Caco-2 (cell line): ENCODE data around the gene SDS. TPM values are rescaled to one million over a fixed set of nuclear protein-coding genes. Genes with fewer than 3 reads are reported as not detected.

Source experiments
- BruUV-seq: library from RNA; stranded (reverse); fragments of 400-500 nt; replicated peaks from 2 replicates; lab custom pipeline; 2021; lab: Mats Ljungman, UMichigan
- CTCF ChIA-PET: fragments of 300-600 bp; sonication (Branson Sonifier 250); formaldehyde crosslinking; loops from one replicate; lab custom pipeline; 2022; ENCODE audit warnings: antibody characterized with exemption; lab: Charles Lee
- POLR2A ChIA-PET: fragments of 300-600 bp; sonication (Branson Sonifier 250); formaldehyde crosslinking; loops from one replicate; lab custom pipeline; 2022; ENCODE audit warnings: antibody characterized with exemption; lab: Charles Lee
- DNase-seq, 2 experiments: peaks; one replicate each; pipeline versions ENCODE4 v3.0.0 to v3.0.0-alpha.2; 2020 to 2022
- H3K27me3 ChIP-seq: replicated peaks from 2 replicates; pipeline ENCODE4 v1.6.0; 2011; ENCODE audit warnings: low read length; ENCODE audit not compliant: control insufficient read depth, insufficient read depth
- H3K36me3 ChIP-seq: 2 replicates; pipeline ENCODE4 v1.5.1; 2011; ENCODE audit warnings: low read length; ENCODE audit not compliant: control insufficient read depth, insufficient read depth
- H3K4me1 ChIP-seq: fragments of 250-450 bp; sonication (Bioruptor Pico); 2 replicates; pipeline ENCODE4 v1.5.1; 2020; ENCODE audit warnings: mild to moderate bottlenecking
- H3K4me3 ChIP-seq: 2 replicates; pipeline ENCODE4 v1.5.1; 2011; ENCODE audit warnings: low read depth, mild to moderate bottlenecking, control low read depth, low read length
- H3K9me3 ChIP-seq: fragments of 250-450 bp; sonication (Bioruptor Pico); 2 replicates; pipeline ENCODE4 v1.5.1; 2020; ENCODE audit warnings: mild to moderate bottlenecking, moderate library complexity
- H3K27ac Mint-ChIP-seq: one replicate; pipeline ENCODE4 v1.8.0; 2022; ENCODE audit warnings: mixed read lengths; ENCODE audit not compliant: unreplicated experiment
- H3K27me3 Mint-ChIP-seq: one replicate; pipeline ENCODE4 v1.8.0; 2022; ENCODE audit warnings: mixed read lengths; ENCODE audit not compliant: insufficient read depth, unreplicated experiment
- H3K36me3 Mint-ChIP-seq: one replicate; pipeline ENCODE4 v1.8.0; 2022; ENCODE audit warnings: mild to moderate bottlenecking, mixed read lengths; ENCODE audit not compliant: insufficient read depth, unreplicated experiment
- H3K4me1 Mint-ChIP-seq: one replicate; pipeline ENCODE4 v1.8.0; 2022; ENCODE audit warnings: low read depth, mixed read lengths; ENCODE audit not compliant: unreplicated experiment
- H3K4me3 Mint-ChIP-seq: one replicate; pipeline ENCODE4 v1.8.0; 2022; ENCODE audit warnings: mild to moderate bottlenecking, moderate library complexity, mixed read lengths; ENCODE audit not compliant: unreplicated experiment
- H3K9me3 Mint-ChIP-seq: one replicate; pipeline ENCODE4 v1.8.0; 2022; ENCODE audit warnings: mixed read lengths; ENCODE audit not compliant: unreplicated experiment
- intact Hi-C: fragments of 100-400 bp; cut with micrococcal nuclease; formaldehyde crosslinking; loops from one replicate; pipeline ENCODE4 v1.10.0; 2022; ENCODE audit not compliant: unreplicated experiment
- total RNA-seq: library from RNA; stranded (reverse); gene quantifications from 2 replicates; pipeline ENCODE4 v1.2.3, GENCODE V29; 2022
- TF ChIP-seq, protein P1 (sequence below), 2 experiments: fragments of 200-600 bp in 1 of 2; IDR thresholded peaks; 1 replicate in 1 of 2; 2 replicates in 1 of 2; pipeline versions ENCODE4 v1.5.1 to v1.8.0; 2011 to 2022; ENCODE audit warnings: antibody characterized with exemption in 1 of 2, control low read depth in 1 of 2, inconsistent platforms in 1 of 2, low read depth in 1 of 2, low read length in 1 of 2, mild to moderate bottlenecking in 1 of 2, moderate library complexity in 1 of 2; ENCODE audit not compliant: insufficient read depth in 1 of 2, severe bottlenecking in 1 of 2, unreplicated experiment in 1 of 2

Gene SDS
- total RNA-seq, 1 experiment from 2014 or later, result not detected

DNA sequence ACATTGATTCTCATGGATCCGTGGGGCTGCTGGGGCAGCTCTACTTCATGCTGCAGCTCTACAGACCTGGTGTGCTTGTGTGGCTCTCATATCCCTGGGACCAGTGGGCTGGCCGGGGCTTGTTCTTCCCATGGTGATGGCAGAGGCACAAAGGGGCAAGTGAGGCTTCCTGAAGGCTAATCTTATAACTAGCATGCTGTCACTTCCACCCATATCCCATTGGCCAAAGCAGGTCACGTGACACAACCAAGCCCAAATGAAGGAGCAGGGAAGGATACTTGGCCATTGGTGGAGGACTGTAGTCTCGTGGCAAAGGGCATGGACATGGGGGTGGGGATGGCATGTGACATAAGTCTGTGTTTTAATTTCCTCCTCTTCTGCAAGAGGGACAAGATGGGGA is 35.4 kb downstream of the SDS start:
- no peak overlapping the region for H3K4me3 Mint-ChIP-seq
- Histone ChIP-seq H3K36me3 (no peaks in the 10 kb centered on the region; the same call in 1 of the 2 replicates), H3K9me3 (no peaks in the 10 kb centered on the region), H3K27me3 (no peaks in the 10 kb centered on the region), H3K4me1 (no peaks in the 10 kb centered on the region), H3K4me3 (no peak overlapping the region)
- intact Hi-C loops, result no loop called here
- no peaks in the 10 kb centered on the region for H3K36me3 Mint-ChIP-seq
- ChIA-PET CTCF (interaction anchor here (0.6 kb wide), 1 partner anchor 84 kb away, joined by 3 read pairs; no protein-coding TSS in a partner anchor), POLR2A (no interaction called here)
- DNase-seq, result no peak
- no peaks in the 10 kb centered on the region for H3K27me3 Mint-ChIP-seq
- no peaks in the 10 kb centered on the region for H3K4me1 Mint-ChIP-seq
- no peak overlapping the region for H3K27ac Mint-ChIP-seq
- no peaks in the 10 kb centered on the region for H3K9me3 Mint-ChIP-seq
- TF ChIP-seq, protein P1, sequence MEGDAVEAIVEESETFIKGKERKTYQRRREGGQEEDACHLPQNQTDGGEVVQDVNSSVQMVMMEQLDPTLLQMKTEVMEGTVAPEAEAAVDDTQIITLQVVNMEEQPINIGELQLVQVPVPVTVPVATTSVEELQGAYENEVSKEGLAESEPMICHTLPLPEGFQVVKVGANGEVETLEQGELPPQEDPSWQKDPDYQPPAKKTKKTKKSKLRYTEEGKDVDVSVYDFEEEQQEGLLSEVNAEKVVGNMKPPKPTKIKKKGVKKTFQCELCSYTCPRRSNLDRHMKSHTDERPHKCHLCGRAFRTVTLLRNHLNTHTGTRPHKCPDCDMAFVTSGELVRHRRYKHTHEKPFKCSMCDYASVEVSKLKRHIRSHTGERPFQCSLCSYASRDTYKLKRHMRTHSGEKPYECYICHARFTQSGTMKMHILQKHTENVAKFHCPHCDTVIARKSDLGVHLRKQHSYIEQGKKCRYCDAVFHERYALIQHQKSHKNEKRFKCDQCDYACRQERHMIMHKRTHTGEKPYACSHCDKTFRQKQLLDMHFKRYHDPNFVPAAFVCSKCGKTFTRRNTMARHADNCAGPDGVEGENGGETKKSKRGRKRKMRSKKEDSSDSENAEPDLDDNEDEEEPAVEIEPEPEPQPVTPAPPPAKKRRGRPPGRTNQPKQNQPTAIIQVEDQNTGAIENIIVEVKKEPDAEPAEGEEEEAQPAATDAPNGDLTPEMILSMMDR (IDR thresholded peaks at IDR 0.05; ENCODE audit: insufficient read depth in 1 of 2, low read depth in 1 of 2, low read length in 1 of 2, severe bottlenecking in 1 of 2, unreplicated experiment in 1 of 2), result no peak
- no TSS peak for BruUV-seq

DNA sequence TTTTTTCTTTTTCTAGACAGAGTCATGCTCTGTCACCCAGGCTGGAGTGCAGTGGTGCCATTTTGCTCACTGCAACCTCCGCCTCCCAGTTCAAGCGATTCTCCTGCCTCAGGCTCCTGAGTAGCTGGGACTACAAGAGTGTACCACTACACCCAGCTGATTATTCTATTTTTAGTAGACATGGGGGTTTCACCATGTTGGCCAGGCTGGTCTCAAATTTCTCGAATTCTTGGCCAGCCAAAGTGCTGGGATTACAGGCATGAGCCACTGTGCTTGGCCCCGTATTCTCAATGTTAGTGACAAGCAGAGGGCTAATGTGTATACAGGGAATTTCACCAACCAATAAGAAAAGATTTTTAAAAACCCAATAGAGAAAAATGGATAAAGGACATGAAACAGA is 36.9 kb downstream of the SDS start:
- ChIA-PET CTCF (no interaction called here), POLR2A (no interaction called here)
- H3K4me3 ChIP-seq, result no peak overlapping the region
- H3K4me1 ChIP-seq, result no peaks in the 10 kb centered on the region
- intact Hi-C loops, result no loop called here
- BruUV-seq, result no TSS peak
- no peaks in the 10 kb centered on the region for H3K27me3 Mint-ChIP-seq
- H3K9me3 Mint-ChIP-seq, result no peaks in the 10 kb centered on the region
- peaks cover 1% of the 10 kb centered on the region for H3K36me3 Mint-ChIP-seq
- no peaks in the 10 kb centered on the region for H3K4me1 Mint-ChIP-seq
- no peaks in the 10 kb centered on the region for H3K27me3 ChIP-seq
- TF ChIP-seq, protein P1 (IDR thresholded peaks at IDR 0.05; ENCODE audit: insufficient read depth in 1 of 2, low read depth in 1 of 2, low read length in 1 of 2, severe bottlenecking in 1 of 2, unreplicated experiment in 1 of 2), result no peak
- H3K4me3 Mint-ChIP-seq, result no peak overlapping the region
- no peak overlapping the region for H3K27ac Mint-ChIP-seq
- DNase-seq, result no peak
- H3K9me3 ChIP-seq, result no peaks in the 10 kb centered on the region
- no peaks in the 10 kb centered on the region; the same call in 1 of the 2 replicates for H3K36me3 ChIP-seq

DNA sequence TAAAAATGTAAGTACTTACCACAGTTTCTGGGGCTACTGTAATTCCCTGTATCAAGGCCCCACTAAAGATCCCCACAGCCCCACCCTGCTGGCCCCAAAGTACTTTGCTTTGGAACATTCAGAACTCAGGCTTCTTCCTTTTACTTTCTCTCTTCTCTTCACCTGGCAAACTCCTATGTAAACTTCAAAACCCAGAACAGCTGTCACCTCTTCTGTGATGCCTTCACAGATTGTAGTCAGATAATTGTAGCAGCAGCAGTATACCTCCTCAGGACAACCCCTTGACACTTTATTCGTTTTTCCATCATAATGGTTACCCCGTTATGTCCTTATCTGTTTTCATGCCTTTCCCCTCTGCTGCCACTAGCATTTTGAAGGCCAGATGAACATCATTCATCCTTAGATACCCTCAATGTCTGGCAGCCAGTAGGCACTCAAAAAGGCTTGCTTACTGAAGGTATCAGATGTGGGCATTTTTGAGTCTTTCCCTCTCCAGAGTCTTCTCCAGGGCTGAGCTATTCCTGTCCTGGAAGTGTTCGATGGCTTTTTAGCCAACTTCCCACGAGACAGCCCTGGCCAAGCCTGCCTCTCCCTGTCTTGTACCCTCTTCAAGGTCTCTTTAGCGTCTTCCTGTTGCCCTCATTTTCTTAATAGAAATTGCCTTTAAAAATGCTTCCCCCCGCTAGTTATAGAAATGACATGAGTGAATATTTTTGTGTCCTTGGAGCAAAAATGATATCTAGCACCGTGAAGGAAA is 37.9 kb downstream of the SDS start:
- Histone ChIP-seq H3K36me3 (no peaks in the 10 kb centered on the region; the same call in 1 of the 2 replicates), H3K9me3 (no peaks in the 10 kb centered on the region), H3K4me1 (no peaks in the 10 kb centered on the region), H3K27me3 (no peaks in the 10 kb centered on the region), H3K4me3 (no peak overlapping the region)
- intact Hi-C loops, result no loop called here
- ChIA-PET CTCF (no interaction called here), POLR2A (no interaction called here)
- peaks cover 5% of the 10 kb centered on the region for H3K36me3 Mint-ChIP-seq
- H3K9me3 Mint-ChIP-seq, result no peaks in the 10 kb centered on the region
- DNase-seq, result no peak
- TF ChIP-seq, protein P1 (IDR thresholded peaks at IDR 0.05; ENCODE audit: insufficient read depth in 1 of 2, low read depth in 1 of 2, low read length in 1 of 2, severe bottlenecking in 1 of 2, unreplicated experiment in 1 of 2), result no peak
- no peaks in the 10 kb centered on the region for H3K27me3 Mint-ChIP-seq
- no peak overlapping the region for H3K4me3 Mint-ChIP-seq
- no peak overlapping the region for H3K27ac Mint-ChIP-seq
- H3K4me1 Mint-ChIP-seq, result no peaks in the 10 kb centered on the region
- BruUV-seq, result no TSS peak
